Adrenal gland (tissue), 12 donors: ENCODE measurements around the gene C20orf202. TPM values are rescaled to one million over a fixed set of nuclear protein-coding genes. Genes with fewer than 3 reads are reported as not detected.
A peak's percentile ranks its signal among the peaks of the same experiment; 100 is the strongest.

Experiments used
- DNase-seq, 7 donors: peaks; one replicate each; pipeline ENCODE4 v3.0.0-alpha.2; 2019 to 2020
- H3K27ac ChIP-seq, 5 donors: fragments of 200-600 bp; sonication (generic) in 4 of 5; 1 replicate in 3 of 5; 2 replicates in 2 of 5; pipeline versions ENCODE4 v1.5.1 to v1.8.0; 2016 to 2020; ENCODE audit warnings: mild to moderate bottlenecking in 1 of 5
- H3K27me3 ChIP-seq: fragments of 200-600 bp; 2 replicates; pipeline ENCODE4 v1.8.0; 2021
- H3K36me3 ChIP-seq, 2 donors: fragments of 200-600 bp; replicated peaks in 1 of 2; 1 replicate in 1 of 2; 2 replicates in 1 of 2; pipeline versions ENCODE4 v1.5.1 to v1.8.0; 2018 to 2022
- H3K4me1 ChIP-seq, 2 donors: fragments of 200-600 bp; replicated peaks in 1 of 2; 1 replicate in 1 of 2; 2 replicates in 1 of 2; pipeline versions ENCODE4 v1.5.1 to v1.8.0; 2018 to 2021
- H3K4me3 ChIP-seq, 4 donors: fragments of 200-600 bp; sonication (generic) in 3 of 4; one replicate each; pipeline ENCODE4 v1.5.1; 2016 to 2018
- H3K9me3 ChIP-seq, 3 donors: fragments of 200-600 bp; sonication (generic) in 1 of 3; replicated peaks in 1 of 3; 1 replicate in 2 of 3; 2 replicates in 1 of 3; pipeline versions ENCODE4 v1.5.1 to v1.8.0; 2016 to 2021
- POLR2A ChIP-seq, 2 donors: fragments of 450-650 bp; IDR thresholded peaks; one replicate each; pipeline ENCODE4 v1.6.1; 2017; ENCODE audit warnings: antibody characterized with exemption in 2 of 2, mild to moderate bottlenecking in 2 of 2, moderate library complexity in 1 of 2
- WGBS, 4 donors: extraction: QIAGEN DNeasy Blood & Tissue Kit in 2 of 4; methylation state at CpG; one replicate each; pipeline versions ENCODE4 v1.1.5 to v1.1.7; 2013 to 2017; 5-methylcytosine and 5-hydroxymethylcytosine counted together
- intact Hi-C, 2 donors: fragments of 100-400 bp; cut with DNase I; formaldehyde crosslinking; loops; one replicate each; pipeline versions ENCODE4 v1.14.1 to v1.15.0; 2022 to 2023
- polyA plus RNA-seq, 3 donors: library from polyadenylated mRNA; stranded (reverse); fragments of 200-250 nt in 2 of 3; fragments of 350-450 nt in 1 of 3; fragmentation: Illumina TruSeq in 1 of 3; extraction: RNeasy Lipid Tissue Mini Kit (QIAGEN cat#74804) in 1 of 3; gene quantifications; one replicate each; pipeline ENCODE4 v1.2.3, GENCODE V29; 2013 to 2014
- total RNA-seq, 9 donors: library from RNA; depleted of rRNA in 4 of 9; stranded (reverse); fragments of >200 nt in 4 of 9; fragments of 120-200 nt in 1 of 9; fragmentation: NEBNext Ultra II Directional in 1 of 9; extraction: Animal tissue kit (Norgen Biotek cat#: 25700) in 1 of 9; gene quantifications; one replicate each; pipeline versions ENCODE4 v1.1.0 to v1.2.4, GENCODE V29; 2013 to 2023
- TF ChIP-seq, protein P1 (sequence below), 6 experiments: fragments of 450-650 bp in 4 of 6; fragments of 200-600 bp in 2 of 6; sonication (generic) in 1 of 6; IDR thresholded peaks; 1 replicate in 5 of 6; 2 replicates in 1 of 6; pipeline versions ENCODE4 v1.5.1 to v1.8.0; 2016 to 2021; ENCODE audit warnings: antibody characterized with exemption in 6 of 6, mild to moderate bottlenecking in 2 of 6, moderate library complexity in 1 of 6
- donor health status: healthy with polysubstance abuse.
- donor health status: Bipolar disorder and iron deficiency.
- donor health status: DM: yes; HTN: yes; CAD: no.
- donor health status: DM: no; HTN: no; CAD: no.
- donor health status: DM: no; HTN: no; CAD: no.
- donor health status: DM: yes; HTN: yes; CAD: no.

The C20orf202 gene
- total and polyA plus RNA-seq, 12 donors = 0.17 to 0.95 (median 0.36) TPM; not detected in 3

DNA sequence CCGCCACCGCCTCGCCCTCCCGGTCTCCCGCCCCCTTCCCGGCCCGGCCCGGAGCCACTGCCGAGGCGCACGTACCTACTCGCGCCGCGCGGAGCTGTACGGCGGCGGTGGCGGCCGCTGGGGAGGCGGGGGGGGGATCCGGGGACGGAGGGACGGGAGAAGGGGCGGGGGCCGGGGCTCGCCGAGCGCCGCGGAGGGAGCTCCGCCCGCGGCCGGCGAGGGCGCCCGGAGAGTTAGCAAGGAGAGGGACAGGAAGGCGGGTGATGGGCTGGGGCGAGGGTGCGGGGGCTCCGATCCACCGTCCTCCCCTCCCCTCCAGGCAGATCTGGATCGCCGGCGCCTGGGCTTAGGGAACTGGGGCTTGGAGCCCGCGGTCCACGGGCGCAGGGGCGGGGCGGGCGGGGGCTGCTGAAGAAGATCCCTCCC, 17.9 kb upstream of the C20orf202 start:
- Histone ChIP-seq H3K27me3 (peaks cover 3% of the 10 kb centered on the region), H3K27ac (no peak overlapping the region)
- WGBS, 4 donors = 0 to 1% (median 1%) methylated on average over 6 to 54 of the region's 54 CpGs; no CpG with 5 or more reads in 1 of the 4 donors

DNA sequence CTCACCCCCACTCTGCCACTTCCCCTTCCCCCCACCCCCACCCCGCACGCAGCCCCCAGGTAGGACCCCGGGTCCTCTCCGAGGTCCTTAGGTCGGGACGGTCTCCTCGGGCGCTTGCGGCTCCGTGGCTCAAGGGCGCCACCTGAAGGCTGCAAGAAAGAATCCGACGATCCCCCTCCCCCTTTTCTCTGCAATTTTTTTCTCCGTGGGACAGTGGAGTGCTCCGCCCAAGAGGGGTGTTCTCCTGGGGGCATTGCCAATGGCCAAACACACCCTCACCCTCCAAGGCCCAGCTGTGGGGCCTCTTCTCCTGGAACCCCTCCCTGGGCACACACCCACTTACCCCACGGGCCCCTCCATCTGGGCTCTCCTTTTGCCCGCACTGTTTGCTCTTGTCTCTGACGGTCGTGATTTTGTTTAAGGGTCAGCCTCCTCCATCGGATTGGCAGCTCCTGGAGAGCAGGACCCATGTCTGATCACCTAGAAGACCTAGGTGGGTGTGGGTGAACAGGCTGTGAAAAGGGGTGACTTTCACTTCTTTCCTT, 17.4 kb upstream of the C20orf202 start:
- 10 to 27% (median 12%) methylated on average over 8 to 20 of the region's 20 CpGs for WGBS, 4 donors
- H3K9me3 ChIP-seq = no peaks in the 10 kb centered on the region

More for the DNA sequence above, 17.9 kb upstream of the C20orf202 start:
- intact Hi-C loops = no loop called here
- H3K9me3 ChIP-seq = no peaks in the 10 kb centered on the region
- peaks cover 4 to 6% of the 10 kb centered on the region in 2 donors for H3K4me1 ChIP-seq
- no peaks in the 10 kb centered on the region for H3K36me3 ChIP-seq
- H3K4me3 ChIP-seq = peak overlapping the region in 1 of 4 donors; percentile 72
- TF ChIP-seq, protein P1, sequence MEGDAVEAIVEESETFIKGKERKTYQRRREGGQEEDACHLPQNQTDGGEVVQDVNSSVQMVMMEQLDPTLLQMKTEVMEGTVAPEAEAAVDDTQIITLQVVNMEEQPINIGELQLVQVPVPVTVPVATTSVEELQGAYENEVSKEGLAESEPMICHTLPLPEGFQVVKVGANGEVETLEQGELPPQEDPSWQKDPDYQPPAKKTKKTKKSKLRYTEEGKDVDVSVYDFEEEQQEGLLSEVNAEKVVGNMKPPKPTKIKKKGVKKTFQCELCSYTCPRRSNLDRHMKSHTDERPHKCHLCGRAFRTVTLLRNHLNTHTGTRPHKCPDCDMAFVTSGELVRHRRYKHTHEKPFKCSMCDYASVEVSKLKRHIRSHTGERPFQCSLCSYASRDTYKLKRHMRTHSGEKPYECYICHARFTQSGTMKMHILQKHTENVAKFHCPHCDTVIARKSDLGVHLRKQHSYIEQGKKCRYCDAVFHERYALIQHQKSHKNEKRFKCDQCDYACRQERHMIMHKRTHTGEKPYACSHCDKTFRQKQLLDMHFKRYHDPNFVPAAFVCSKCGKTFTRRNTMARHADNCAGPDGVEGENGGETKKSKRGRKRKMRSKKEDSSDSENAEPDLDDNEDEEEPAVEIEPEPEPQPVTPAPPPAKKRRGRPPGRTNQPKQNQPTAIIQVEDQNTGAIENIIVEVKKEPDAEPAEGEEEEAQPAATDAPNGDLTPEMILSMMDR (IDR thresholded peaks at IDR 0.05) = no peak
- no peak for TF ChIP-seq POLR2A (IDR thresholded peaks at IDR 0.05)
- peak in 1 of 7 donors; percentile 22 for DNase-seq

DNA sequence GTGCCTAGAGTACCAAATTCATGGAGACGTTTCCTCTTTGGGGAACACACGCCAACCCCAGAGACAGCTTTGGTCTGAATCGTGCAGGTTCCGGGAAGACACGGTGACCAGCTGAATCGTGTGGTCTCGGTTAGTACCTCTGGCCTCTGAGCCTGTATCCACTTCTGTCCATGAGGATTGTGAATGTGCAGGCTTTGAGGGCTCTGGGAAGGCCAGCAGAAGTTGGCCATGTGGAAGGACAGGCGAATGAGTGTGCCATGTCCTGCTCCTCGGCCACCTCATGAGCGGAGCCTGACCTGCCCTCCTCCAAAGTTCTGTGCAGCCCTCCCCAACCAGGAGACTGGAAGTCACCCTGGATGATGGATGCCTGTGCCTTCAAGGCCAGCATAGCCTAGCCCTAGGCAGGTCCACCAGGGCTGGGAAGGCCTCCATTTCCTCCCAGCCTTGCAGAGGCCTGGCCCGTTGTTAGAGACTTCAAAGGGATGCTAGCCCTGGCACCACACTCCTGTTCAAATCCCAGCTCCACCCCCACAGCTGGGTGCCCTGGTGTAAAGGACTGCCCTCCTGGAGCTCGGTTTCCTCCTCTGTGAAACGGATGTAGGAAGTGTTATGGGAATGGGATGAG, 16.8 kb upstream of the C20orf202 start:
- no peaks in the 10 kb centered on the region for H3K36me3 ChIP-seq
- no peaks in the 10 kb centered on the region for H3K9me3 ChIP-seq
- intact Hi-C loops = no loop called here
- H3K4me1 ChIP-seq = peaks cover 4 to 6% of the 10 kb centered on the region in 2 donors
- H3K27me3 ChIP-seq = peaks cover 3% of the 10 kb centered on the region
- no peak for TF ChIP-seq POLR2A (IDR thresholded peaks at IDR 0.05)
- TF ChIP-seq, protein P1 (IDR thresholded peaks at IDR 0.05) = no peak
- H3K27ac ChIP-seq = no peak overlapping the region
- no peak for DNase-seq
- WGBS, 4 donors = 75 to 82% (median 79%) methylated on average over 10 to 13 of the region's 13 CpGs
- no peak overlapping the region for H3K4me3 ChIP-seq

More for the DNA sequence above, 17.4 kb upstream of the C20orf202 start:
- peak in 6 of 7 donors; percentile 33 to 56 (median 48) for DNase-seq
- H3K27me3 ChIP-seq = peaks cover 3% of the 10 kb centered on the region
- intact Hi-C loops = no loop called here
- H3K4me1 ChIP-seq = peaks cover 4 to 6% of the 10 kb centered on the region in 2 donors
- TF ChIP-seq, protein P1 (IDR thresholded peaks at IDR 0.05) = peak in 5 of 6 experiments; percentile 33 to 55 (median 44)
- no peak for TF ChIP-seq POLR2A (IDR thresholded peaks at IDR 0.05)
- no peak overlapping the region for H3K27ac ChIP-seq
- peak overlapping the region in 1 of 4 donors; percentile 72 for H3K4me3 ChIP-seq
- H3K36me3 ChIP-seq = no peaks in the 10 kb centered on the region

DNA sequence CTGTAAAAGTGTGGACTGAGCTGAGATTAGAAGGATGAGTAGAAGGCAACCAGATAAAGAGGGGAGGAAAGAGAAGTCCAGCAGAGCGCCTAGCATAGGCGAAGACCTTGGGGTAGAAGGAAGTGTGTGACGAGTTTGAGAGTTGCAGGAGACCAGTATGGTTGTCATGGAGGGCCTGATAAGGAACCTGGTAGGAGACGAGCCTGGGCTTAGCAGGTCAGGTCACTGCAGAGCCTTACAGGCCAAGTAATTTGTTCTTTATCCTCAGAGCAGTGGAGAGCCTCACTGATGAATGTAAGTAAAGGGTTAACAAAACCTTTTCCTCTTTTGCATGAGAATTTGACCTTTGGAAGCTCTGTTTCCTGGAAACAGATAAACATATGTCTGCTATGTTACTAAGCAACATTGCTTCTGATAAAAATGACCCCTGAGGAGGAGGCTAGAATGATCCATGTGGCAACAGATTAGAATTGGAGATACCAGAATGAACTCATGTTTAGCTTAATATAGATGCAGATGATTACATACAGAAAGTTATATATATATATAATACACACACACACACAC, 15.6 kb upstream of the C20orf202 start:
- intact Hi-C loops = no loop called here
- 68 to 78% (median 71%) methylated on average over 4 of the region's 4 CpGs for WGBS, 4 donors
- peaks cover 3% of the 10 kb centered on the region for H3K27me3 ChIP-seq
- no peak overlapping the region for H3K4me3 ChIP-seq
- H3K36me3 ChIP-seq = no peaks in the 10 kb centered on the region
- H3K27ac ChIP-seq = no peak overlapping the region
- H3K9me3 ChIP-seq = no peaks in the 10 kb centered on the region
- TF ChIP-seq, protein P1 (IDR thresholded peaks at IDR 0.05) = no peak
- no peak for TF ChIP-seq POLR2A (IDR thresholded peaks at IDR 0.05)
- no peak for DNase-seq
- H3K4me1 ChIP-seq = peaks cover 4 to 6% of the 10 kb centered on the region in 2 donors
